VCaP (cell line): Measurements from ENCODE around the gene GPRC5B.

ENCODE experiments used
- H3K27ac ChIP-seq: fragments of 450-650 bp; 2 replicates; pipeline ENCODE4 v1.5.1; 2017
- CTCF ChIP-seq: fragments of 450-650 bp; conservative IDR thresholded peaks from 2 replicates; pipeline ENCODE4 v1.5.1; 2017; ENCODE audit warnings: mild to moderate bottlenecking, moderate library complexity

Gene GPRC5B

GRCh38 chr16:19808061-19808641 is 76.5 kb downstream of the GPRC5B start:
- TF ChIP-seq CTCF = no peak
- no peak overlapping the region for H3K27ac ChIP-seq
